ENCODE results near the gene HMCN1.
"Not testable (repeated sequence)": the region's sequence is repeated elsewhere in the genome, so short reads cannot be mapped to it uniquely, and the experiment has no call there.

HMCN1 gene

GRCh38 chr1:186129758-186130157 lies 395.6 kb downstream of the HMCN1 start:
- in situ Hi-C loops (cut with HindIII; ENCODE audit: low pct_unique_long_range_greater_than_20kb, low sequenced_read_pairs) = no loop called here
- DNase-seq (ENCODE audit: low read depth in 1 of 2, low spot score in 1 of 2) = peak in 1 of 2 experiments; percentile 19
- no peak for TF ChIP-seq JUND (IDR thresholded peaks at IDR 0.05; ENCODE audit: low read depth)

- DNase-seq (ENCODE audit: low read depth in 1 of 2, low spot score in 1 of 2) = no peak
- TF ChIP-seq JUND (IDR thresholded peaks at IDR 0.05; ENCODE audit: low read depth) = no peak
- in situ Hi-C loops (cut with HindIII; ENCODE audit: low pct_unique_long_range_greater_than_20kb, low sequenced_read_pairs) = no loop called here
These were observed 404.9 kb downstream of the HMCN1 start for GRCh38 chr1:186139115-186139514.

GRCh38 chr1:186139701-186140100 lies 405.5 kb downstream of the HMCN1 start:
- TF ChIP-seq JUND (IDR thresholded peaks at IDR 0.05; ENCODE audit: low read depth) = no peak
- in situ Hi-C loops (cut with HindIII; ENCODE audit: low pct_unique_long_range_greater_than_20kb, low sequenced_read_pairs) = no loop called here
- no peak for DNase-seq (ENCODE audit: low read depth in 1 of 2, low spot score in 1 of 2)

GRCh38 chr1:186142159-186142558 lies 408.0 kb downstream of the HMCN1 start:
- DNase-seq (ENCODE audit: low read depth in 1 of 2, low spot score in 1 of 2) = no peak

GRCh38 chr1:186142916-186143315 lies 408.7 kb downstream of the HMCN1 start:
- in situ Hi-C loops (cut with HindIII; ENCODE audit: low pct_unique_long_range_greater_than_20kb, low sequenced_read_pairs) = no loop called here
- no peak for DNase-seq (ENCODE audit: low read depth in 1 of 2, low spot score in 1 of 2)
- TF ChIP-seq JUND (IDR thresholded peaks at IDR 0.05; ENCODE audit: low read depth) = no peak

More at GRCh38 chr1:186142159-186142558, 408.0 kb downstream of the HMCN1 start:
- in situ Hi-C loops (cut with HindIII; ENCODE audit: low pct_unique_long_range_greater_than_20kb, low sequenced_read_pairs) = no loop called here
- TF ChIP-seq JUND (IDR thresholded peaks at IDR 0.05; ENCODE audit: low read depth) = no peak

GRCh38 chr1:186143481-186143880 lies 409.3 kb downstream of the HMCN1 start:
- DNase-seq (ENCODE audit: low read depth in 1 of 2, low spot score in 1 of 2) = no peak
- in situ Hi-C loops (cut with HindIII; ENCODE audit: low pct_unique_long_range_greater_than_20kb, low sequenced_read_pairs) = no loop called here
- no peak for TF ChIP-seq JUND (IDR thresholded peaks at IDR 0.05; ENCODE audit: low read depth)

GRCh38 chr1:186144505-186144904 lies 410.3 kb downstream of the HMCN1 start:
- in situ Hi-C loops (cut with HindIII; ENCODE audit: low pct_unique_long_range_greater_than_20kb, low sequenced_read_pairs) = no loop called here
- no peak for DNase-seq (ENCODE audit: low read depth in 1 of 2, low spot score in 1 of 2)
- no peak for TF ChIP-seq JUND (IDR thresholded peaks at IDR 0.05; ENCODE audit: low read depth)

GRCh38 chr1:186146974-186147373 lies 412.8 kb downstream of the HMCN1 start:
- in situ Hi-C loops (cut with HindIII; ENCODE audit: low pct_unique_long_range_greater_than_20kb, low sequenced_read_pairs) = no loop called here
- DNase-seq (ENCODE audit: low read depth in 1 of 2, low spot score in 1 of 2) = no peak
- no peak for TF ChIP-seq JUND (IDR thresholded peaks at IDR 0.05; ENCODE audit: low read depth)

GRCh38 chr1:186149591-186149990 lies 415.4 kb downstream of the HMCN1 start:
- in situ Hi-C loops (cut with HindIII; ENCODE audit: low pct_unique_long_range_greater_than_20kb, low sequenced_read_pairs) = no loop called here

GRCh38 chr1:186152227-186152619 lies 418.0 kb downstream of the HMCN1 start:
- no peak for TF ChIP-seq JUND (IDR thresholded peaks at IDR 0.05; ENCODE audit: low read depth)
- in situ Hi-C loops (cut with HindIII; ENCODE audit: low pct_unique_long_range_greater_than_20kb, low sequenced_read_pairs) = no loop called here
- no peak for DNase-seq (ENCODE audit: low read depth in 1 of 2, low spot score in 1 of 2)

More at GRCh38 chr1:186149591-186149990, 415.4 kb downstream of the HMCN1 start:
- no peak for DNase-seq (ENCODE audit: low read depth in 1 of 2, low spot score in 1 of 2)
- no peak for TF ChIP-seq JUND (IDR thresholded peaks at IDR 0.05; ENCODE audit: low read depth)

- in situ Hi-C loops (cut with HindIII; ENCODE audit: low pct_unique_long_range_greater_than_20kb, low sequenced_read_pairs) = no loop called here
- DNase-seq (ENCODE audit: low read depth in 1 of 2, low spot score in 1 of 2) = peak in 1 of 2 experiments; percentile 93
- peak; percentile 93 for TF ChIP-seq JUND (IDR thresholded peaks at IDR 0.05; ENCODE audit: low read depth)
These were observed 418.5 kb downstream of the HMCN1 start for GRCh38 chr1:186152620-186153239.

GRCh38 chr1:186154651-186155050 lies 420.5 kb downstream of the HMCN1 start:
- no peak for TF ChIP-seq JUND (IDR thresholded peaks at IDR 0.05; ENCODE audit: low read depth)
- in situ Hi-C loops (cut with HindIII; ENCODE audit: low pct_unique_long_range_greater_than_20kb, low sequenced_read_pairs) = no loop called here
- DNase-seq (ENCODE audit: low read depth in 1 of 2, low spot score in 1 of 2) = no peak

- peak in 1 of 2 experiments; percentile 81 for DNase-seq (ENCODE audit: low read depth in 1 of 2, low spot score in 1 of 2)
- no peak for TF ChIP-seq JUND (IDR thresholded peaks at IDR 0.05; ENCODE audit: low read depth)
- in situ Hi-C loops (cut with HindIII; ENCODE audit: low pct_unique_long_range_greater_than_20kb, low sequenced_read_pairs) = no loop called here
These were observed 421.4 kb downstream of the HMCN1 start for GRCh38 chr1:186155594-186155993.

GRCh38 chr1:186162895-186163294 lies 428.7 kb downstream of the HMCN1 start:
- in situ Hi-C loops (cut with HindIII; ENCODE audit: low pct_unique_long_range_greater_than_20kb, low sequenced_read_pairs); DNase-seq (ENCODE audit: low read depth in 1 of 2, low spot score in 1 of 2): not testable (repeated sequence)

Data from T47D (cell line).